C4-2B (cell line): ENCODE data around the gene ZNF513.

Experiments
- ZFX ChIP-seq: fragments of 450-650 bp; IDR thresholded peaks from 2 replicates; pipeline ENCODE4 v1.6.1; 2017
- TF ChIP-seq, protein P1 (sequence below): fragments of 450-650 bp; conservative IDR thresholded peaks from 2 replicates; pipeline ENCODE4 v1.5.1; 2017; ENCODE audit warnings: mild to moderate bottlenecking

- TF ChIP-seq, protein P1, sequence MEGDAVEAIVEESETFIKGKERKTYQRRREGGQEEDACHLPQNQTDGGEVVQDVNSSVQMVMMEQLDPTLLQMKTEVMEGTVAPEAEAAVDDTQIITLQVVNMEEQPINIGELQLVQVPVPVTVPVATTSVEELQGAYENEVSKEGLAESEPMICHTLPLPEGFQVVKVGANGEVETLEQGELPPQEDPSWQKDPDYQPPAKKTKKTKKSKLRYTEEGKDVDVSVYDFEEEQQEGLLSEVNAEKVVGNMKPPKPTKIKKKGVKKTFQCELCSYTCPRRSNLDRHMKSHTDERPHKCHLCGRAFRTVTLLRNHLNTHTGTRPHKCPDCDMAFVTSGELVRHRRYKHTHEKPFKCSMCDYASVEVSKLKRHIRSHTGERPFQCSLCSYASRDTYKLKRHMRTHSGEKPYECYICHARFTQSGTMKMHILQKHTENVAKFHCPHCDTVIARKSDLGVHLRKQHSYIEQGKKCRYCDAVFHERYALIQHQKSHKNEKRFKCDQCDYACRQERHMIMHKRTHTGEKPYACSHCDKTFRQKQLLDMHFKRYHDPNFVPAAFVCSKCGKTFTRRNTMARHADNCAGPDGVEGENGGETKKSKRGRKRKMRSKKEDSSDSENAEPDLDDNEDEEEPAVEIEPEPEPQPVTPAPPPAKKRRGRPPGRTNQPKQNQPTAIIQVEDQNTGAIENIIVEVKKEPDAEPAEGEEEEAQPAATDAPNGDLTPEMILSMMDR: no peak
- TF ChIP-seq ZFX: no peak
Observed at GRCh38 chr2:27335311-27335710, 45.2 kb downstream of the ZNF513 start.
